IMR-90 (cell line): Measurements from ENCODE around the gene ZNF20. TPM values are rescaled to one million over a fixed set of nuclear protein-coding genes. Genes with fewer than 3 reads are reported as not detected.
"Not testable (repeated sequence)": the region's sequence is repeated elsewhere in the genome, so short reads cannot be mapped to it uniquely, and the experiment has no call there.

Experiments
- ATAC-seq: fragments of 200-7000 bp; cut with Tn5 transposase; 2 replicates; pipeline ENCODE4 v1.9.1; 2020; ENCODE audit warnings: low read depth, mild to moderate bottlenecking, moderate library complexity
- BruUV-seq: library from RNA; stranded (reverse); fragments of 400-500 nt; replicated peaks from 2 replicates; lab custom pipeline; 2021; lab: Mats Ljungman, UMichigan
- CTCF ChIA-PET: fragments of 300-600 bp; formaldehyde crosslinking; extraction: SDS; loops from one replicate; lab custom pipeline; 2021; ENCODE audit warnings: antibody characterized with exemption; lab: Yijun Ruan, JAX
- POLR2A ChIA-PET: fragments of 300-600 bp; sonication (Branson Sonifier 250); formaldehyde crosslinking; loops from one replicate; lab custom pipeline; 2022; ENCODE audit warnings: antibody characterized with exemption; ENCODE audit not compliant: unreplicated experiment; lab: Charles Lee
- DNase-seq: peaks from one replicate; pipeline ENCODE4 v3.0.0; 2013
- H2AFZ ChIP-seq: replicated peaks from 2 replicates; pipeline ENCODE3; 2013; ENCODE audit warnings: low read length, mild to moderate bottlenecking; ENCODE audit not compliant: poor library complexity
- H2AK5ac ChIP-seq: 2 replicates; pipeline ENCODE4 v1.6.1; 2013; ENCODE audit warnings: low read depth, low read length, inconsistent platforms
- H2AK9ac ChIP-seq: replicated peaks from 2 replicates; pipeline ENCODE3; 2013; ENCODE audit warnings: mild to moderate bottlenecking, low read depth, low read length, moderate library complexity; ENCODE audit not compliant: poor library complexity
- H2BK120ac ChIP-seq: 2 replicates; pipeline ENCODE4 v1.6.1; 2013; ENCODE audit warnings: low read depth, low read length, inconsistent platforms
- H2BK15ac ChIP-seq: 3 replicates; pipeline ENCODE4 v1.6.1; 2013; ENCODE audit warnings: low read depth, low read length, inconsistent platforms
- H2BK20ac ChIP-seq: 2 replicates; pipeline ENCODE4 v1.6.1; 2013; ENCODE audit warnings: low read depth, mild to moderate bottlenecking, inconsistent platforms, low read length, moderate library complexity
- H2BK5ac ChIP-seq: 2 replicates; pipeline ENCODE4 v1.6.1; 2013; ENCODE audit warnings: mild to moderate bottlenecking, low read depth, low read length, inconsistent platforms; ENCODE audit not compliant: poor library complexity, severe bottlenecking
- H3K14ac ChIP-seq: replicated peaks from 2 replicates; pipeline ENCODE4 v1.6.1; 2013; ENCODE audit warnings: low read depth, low read length, inconsistent platforms
- H3K18ac ChIP-seq: 2 replicates; pipeline ENCODE4 v1.6.1; 2013; ENCODE audit warnings: low read depth, low read length, control low read depth
- H3K23ac ChIP-seq: 2 replicates; pipeline ENCODE4 v1.6.1; 2013; ENCODE audit warnings: low read depth, low read length, inconsistent platforms
- H3K27ac ChIP-seq: 2 replicates; pipeline ENCODE4 v1.5.1; 2013; ENCODE audit warnings: mild to moderate bottlenecking, control low read depth, low read length; ENCODE audit not compliant: insufficient read depth
- H3K27me3 ChIP-seq: 2 replicates; pipeline ENCODE4 v1.6.1; 2013; ENCODE audit warnings: low read length; ENCODE audit not compliant: control insufficient read depth, insufficient read depth
- H3K36me3 ChIP-seq: 2 replicates; pipeline ENCODE4 v1.6.1; 2013; ENCODE audit warnings: low read length, mixed read lengths; ENCODE audit not compliant: control insufficient read depth, insufficient read depth
- H3K4ac ChIP-seq: 2 replicates; pipeline ENCODE4 v1.6.1; 2013; ENCODE audit warnings: low read depth, low read length, inconsistent platforms
- H3K4me1 ChIP-seq: 2 replicates; pipeline ENCODE4 v1.6.1; 2013; ENCODE audit warnings: low read length, mixed read lengths; ENCODE audit not compliant: control insufficient read depth, insufficient read depth
- H3K4me2 ChIP-seq: 2 replicates; pipeline ENCODE4 v1.6.1; 2013; ENCODE audit warnings: low read depth, mild to moderate bottlenecking, control low read depth, low read length, moderate library complexity
- H3K4me3 ChIP-seq: 2 replicates; pipeline ENCODE4 v1.5.1; 2013; ENCODE audit warnings: low read depth, mild to moderate bottlenecking, control low read depth, low read length, moderate library complexity; ENCODE audit not compliant: insufficient read depth
- H3K56ac ChIP-seq: 2 replicates; pipeline ENCODE4 v1.6.1; 2013; ENCODE audit warnings: low read length, inconsistent platforms; ENCODE audit not compliant: insufficient read depth; ENCODE audit errors: extremely low read depth
- H3K79me1 ChIP-seq, 2 experiments: 2 replicates each; pipeline ENCODE4 v1.6.1; 2013; ENCODE audit warnings: low read length in 2 of 2, inconsistent platforms in 1 of 2, low read depth in 1 of 2
- H3K9ac ChIP-seq: 2 replicates; pipeline ENCODE4 v1.6.1; 2013; ENCODE audit warnings: low read depth, low read length, control low read depth
- H3K9me1 ChIP-seq: 2 replicates; pipeline ENCODE4 v1.6.1; 2013; ENCODE audit warnings: low read length, inconsistent platforms; ENCODE audit not compliant: insufficient read depth
- H3K9me3 ChIP-seq: 2 replicates; pipeline ENCODE4 v1.6.1; 2013; ENCODE audit warnings: low read length; ENCODE audit not compliant: control insufficient read depth, insufficient read depth
- H4K20me1 ChIP-seq: 2 replicates; pipeline ENCODE4 v1.6.1; 2013; ENCODE audit warnings: low read length, inconsistent platforms; ENCODE audit not compliant: insufficient read depth
- H4K5ac ChIP-seq: 2 replicates; pipeline ENCODE4 v1.6.1; 2013; ENCODE audit warnings: mild to moderate bottlenecking, low read depth, low read length, control low read depth
- H4K8ac ChIP-seq, 2 experiments: 2 replicates each; pipeline ENCODE4 v1.6.1; 2013; ENCODE audit warnings: low read depth in 2 of 2, low read length in 2 of 2, control low read depth in 1 of 2, inconsistent platforms in 1 of 2
- H4K91ac ChIP-seq: 2 replicates; pipeline ENCODE4 v1.6.1; 2013; ENCODE audit warnings: low read depth, low read length, inconsistent platforms; ENCODE audit not compliant: insufficient read depth
- CHD1 ChIP-seq: IDR thresholded peaks from 2 replicates; pipeline ENCODE4 v1.6.1; 2012; ENCODE audit warnings: low read depth, low read length, improper control_type of control experiment
- MAFK ChIP-seq: IDR thresholded peaks from 2 replicates; pipeline ENCODE4 v1.6.1; 2012; ENCODE audit warnings: low read depth, low read length, improper control_type of control experiment
- MAZ ChIP-seq: IDR thresholded peaks from 2 replicates; pipeline ENCODE4 v1.6.1; 2012; ENCODE audit warnings: low read depth, mild to moderate bottlenecking, low read length, improper control_type of control experiment, moderate library complexity, borderline replicate concordance
- MXI1 ChIP-seq: IDR thresholded peaks from 2 replicates; pipeline ENCODE4 v1.6.1; 2012; ENCODE audit warnings: low read depth, mild to moderate bottlenecking, low read length, moderate library complexity, borderline replicate concordance
- RCOR1 ChIP-seq: IDR thresholded peaks from 2 replicates; pipeline ENCODE4 v1.6.1; 2012; ENCODE audit warnings: mild to moderate bottlenecking, low read length, improper control_type of control experiment; ENCODE audit not compliant: insufficient replicate concordance
- WGBS, 2 experiments: methylation state at CpG; one replicate each; pipeline versions ENCODE4 v1.1.5 to v1.1.7; 2013; ENCODE audit warnings: missing lambda C conversion rate in 2 of 2; ENCODE audit not compliant: insufficient read length in 1 of 2; ENCODE audit errors: extremely low coverage in 2 of 2; 5-methylcytosine and 5-hydroxymethylcytosine counted together
- dilution Hi-C: fragments of 300-500 bp; cut with HindIII; formaldehyde crosslinking; loops from one replicate; pipeline ENCODE4 v1.14.3; 2018; ENCODE audit warnings: low sequenced_read_pairs; ENCODE audit not compliant: unreplicated experiment
- in situ Hi-C: fragments of 300-500 bp; cut with MboI; formaldehyde crosslinking; loops from 3 replicates; pipeline ENCODE4 v1.14.3; 2019; ENCODE audit warnings: low sequenced_read_pairs, inconsistent platforms, mixed read lengths
- intact Hi-C: fragments of 100-400 bp; cut with micrococcal nuclease; formaldehyde crosslinking; loops from 2 replicates; pipeline ENCODE4 v1.10.0; 2022
- polyA plus RNA-seq, 3 experiments: library from polyadenylated mRNA; depleted of rRNA; stranded (reverse); fragments of >200 nt; gene quantifications; 2 replicates each; pipeline ENCODE4 v1.2.3, GENCODE V29; 2012; ENCODE audit warnings: low replicate concordance in 1 of 3
- total RNA-seq: library from RNA; depleted of rRNA; stranded (reverse); fragments of >200 nt; gene quantifications from 2 replicates; pipeline ENCODE4 v1.2.3, GENCODE V29; 2012
- TF ChIP-seq, protein P1 (sequence below): fragments of 150-350 bp; IDR thresholded peaks from 2 replicates; pipeline ENCODE4 v1.6.1; 2016; ENCODE audit warnings: low read depth, mild to moderate bottlenecking, low read length, moderate library complexity, borderline replicate concordance

Gene ZNF20
- total and polyA plus RNA-seq, 2 of the 4 experiments (the other 2 are of a cell fraction) = 2.1 to 7.9 TPM

DNA sequence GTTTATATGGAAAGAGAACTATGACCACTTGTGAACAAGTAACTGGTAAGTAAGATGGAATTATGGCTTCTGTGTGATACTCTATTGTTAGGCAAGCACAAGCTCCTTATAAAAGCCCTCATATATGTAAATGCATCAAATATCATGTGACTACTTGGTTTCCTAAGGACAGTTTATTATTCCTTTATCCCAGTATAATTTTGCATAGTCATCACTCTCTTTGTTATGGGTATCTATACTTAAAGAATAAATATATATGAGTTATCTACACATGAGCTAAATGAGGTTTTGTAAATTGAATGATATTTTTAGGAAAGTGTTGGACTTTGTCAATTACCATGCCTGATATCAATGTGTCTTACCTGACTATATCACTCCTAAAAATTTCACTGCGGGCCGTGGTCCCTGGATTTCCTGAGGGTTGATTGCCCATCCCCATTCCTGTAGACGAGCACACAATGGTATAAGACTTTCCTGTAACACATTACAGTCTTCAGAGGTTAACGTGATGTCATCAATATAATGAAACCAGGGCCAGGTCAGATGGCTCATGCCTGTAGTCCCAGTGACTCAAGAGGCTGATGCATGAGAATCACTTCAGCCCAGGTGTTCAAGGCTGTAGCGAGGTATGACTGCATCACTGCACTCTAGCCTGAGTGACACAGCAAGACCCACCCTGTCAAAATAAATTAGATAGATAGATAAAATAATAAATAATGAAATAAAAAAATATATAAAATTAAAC, 54.9 kb downstream of the ZNF20 start:
- H4K5ac ChIP-seq = no peak overlapping the region
- H4K91ac ChIP-seq = no peak overlapping the region
- H3K4me2 ChIP-seq = no peak overlapping the region
- 87% methylated on average over 3 of the region's 5 CpGs; no CpG with 5 or more reads in 1 of the 2 experiments for WGBS, 2 experiments
- DNase-seq (peak; percentile 10), ATAC-seq (no peak)
- ChIA-PET CTCF (no interaction called here), POLR2A (no interaction called here)
- no peak overlapping the region for H3K4me3 ChIP-seq
- no peak overlapping the region for H3K27ac ChIP-seq
- no peak overlapping the region for H3K23ac ChIP-seq
- peaks cover 5% of the 10 kb centered on the region for H3K36me3 ChIP-seq
- H4K20me1 ChIP-seq = no peaks in the 10 kb centered on the region
- H3K27me3 ChIP-seq = no peaks in the 10 kb centered on the region
- H3K9me3 ChIP-seq = peaks cover 22% of the 10 kb centered on the region
- H3K9me1 ChIP-seq = no peaks in the 10 kb centered on the region
- H2AK5ac ChIP-seq = no peak overlapping the region
- H2AK9ac ChIP-seq = no peak overlapping the region
- H2BK20ac ChIP-seq = no peak overlapping the region
- no TSS peak for BruUV-seq
- H2BK120ac ChIP-seq = no peak overlapping the region
- dilution Hi-C loops = no loop called here
- intact Hi-C loops = no loop called here
- TF ChIP-seq CHD1 = no peak
- TF ChIP-seq, protein P1, sequence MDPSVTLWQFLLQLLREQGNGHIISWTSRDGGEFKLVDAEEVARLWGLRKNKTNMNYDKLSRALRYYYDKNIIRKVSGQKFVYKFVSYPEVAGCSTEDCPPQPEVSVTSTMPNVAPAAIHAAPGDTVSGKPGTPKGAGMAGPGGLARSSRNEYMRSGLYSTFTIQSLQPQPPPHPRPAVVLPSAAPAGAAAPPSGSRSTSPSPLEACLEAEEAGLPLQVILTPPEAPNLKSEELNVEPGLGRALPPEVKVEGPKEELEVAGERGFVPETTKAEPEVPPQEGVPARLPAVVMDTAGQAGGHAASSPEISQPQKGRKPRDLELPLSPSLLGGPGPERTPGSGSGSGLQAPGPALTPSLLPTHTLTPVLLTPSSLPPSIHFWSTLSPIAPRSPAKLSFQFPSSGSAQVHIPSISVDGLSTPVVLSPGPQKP = no peak
- TF ChIP-seq RCOR1 = no peak
- no peak for TF ChIP-seq MAZ
- TF ChIP-seq MXI1 = no peak
- peak; percentile 49; the same call in 1 of the 2 replicates for TF ChIP-seq MAFK
- H3K9ac ChIP-seq = no peak overlapping the region
- H2BK15ac ChIP-seq = no peak overlapping the region
- no peak overlapping the region for H3K56ac ChIP-seq
- no peak overlapping the region for H3K4ac ChIP-seq
- in situ Hi-C loops = no loop called here
- no peaks in the 10 kb centered on the region for H3K79me1 ChIP-seq
- no peak overlapping the region for H2BK5ac ChIP-seq
- H2AFZ ChIP-seq = no peak overlapping the region
- no peak overlapping the region for H4K8ac ChIP-seq
- no peaks in the 10 kb centered on the region for H3K4me1 ChIP-seq
- H3K18ac ChIP-seq = no peak overlapping the region
- no peak overlapping the region for H3K14ac ChIP-seq

DNA sequence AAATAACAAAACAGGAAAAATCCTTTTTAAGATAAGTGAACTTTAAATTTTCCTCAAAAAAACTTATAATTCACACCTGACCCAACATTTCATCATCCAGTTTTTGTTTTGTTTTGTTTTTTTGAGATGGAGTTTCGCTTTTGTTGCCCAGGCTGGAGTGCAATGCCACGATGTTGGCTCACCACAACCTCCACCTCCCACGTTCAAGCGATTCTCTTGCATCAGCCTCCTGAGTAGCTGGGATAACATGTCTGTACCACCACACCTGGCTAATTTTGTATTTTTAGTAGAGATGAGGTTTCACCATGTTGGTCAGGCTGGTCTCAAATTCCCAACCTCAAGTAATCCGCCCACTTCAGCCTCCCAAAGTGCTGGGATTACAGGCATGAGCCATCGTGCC, 56.8 kb downstream of the ZNF20 start:
- dilution Hi-C loops, intact Hi-C loops, H2AFZ ChIP-seq, H3K14ac ChIP-seq, H2BK20ac ChIP-seq, H2AK9ac ChIP-seq, H2BK15ac ChIP-seq, in situ Hi-C loops, H3K9ac ChIP-seq, H2BK120ac ChIP-seq, BruUV-seq, H4K8ac ChIP-seq, H3K4ac ChIP-seq, H3K4me1 ChIP-seq, H3K23ac ChIP-seq, H3K4me3 ChIP-seq, H2AK5ac ChIP-seq, H4K20me1 ChIP-seq, ATAC-seq, POLR2A ChIA-PET, H4K5ac ChIP-seq, H3K27ac ChIP-seq, H3K18ac ChIP-seq, H3K79me1 ChIP-seq, H4K91ac ChIP-seq, H3K9me1 ChIP-seq, H3K4me2 ChIP-seq, DNase-seq, H3K56ac ChIP-seq, H3K27me3 ChIP-seq, H2BK5ac ChIP-seq: not testable (repeated sequence)
- peaks cover 12% of the 10 kb centered on the region for H3K36me3 ChIP-seq
- CTCF ChIA-PET = interaction anchor here (0.7 to 1.8 kb wide), 2 partner anchors 8 to 110 kb away, joined by 5 read pairs; no protein-coding TSS in a partner anchor
- peaks cover 37% of the 10 kb centered on the region for H3K9me3 ChIP-seq
- no CpG with 5 or more reads among the region's 6 CpGs for WGBS, 2 experiments
